SK-N-SH (cell line): ENCODE measurements around the gene B3GALT6.

Experiments
- ELF1 ChIP-seq: IDR thresholded peaks from 2 replicates; pipeline ENCODE4 v1.4.0; 2012
- MEF2A ChIP-seq: IDR thresholded peaks from 2 replicates; pipeline ENCODE4 v1.4.0; 2012; ENCODE audit warnings: low read depth, borderline replicate concordance
- POLR2AphosphoS5 ChIP-seq: IDR thresholded peaks from 2 replicates; pipeline ENCODE4 v1.6.1; 2012; ENCODE audit warnings: low read depth, low read length
- REST ChIP-seq: IDR thresholded peaks from 2 replicates; pipeline ENCODE4 v1.6.1; 2012; ENCODE audit warnings: mild to moderate bottlenecking, low read depth, low read length, moderate library complexity
- TAF1 ChIP-seq: IDR thresholded peaks from 2 replicates; pipeline ENCODE4 v1.6.1; 2012; ENCODE audit warnings: low read depth, mild to moderate bottlenecking, low read length, moderate library complexity, borderline replicate concordance
- TEAD4 ChIP-seq: IDR thresholded peaks from 2 replicates; pipeline ENCODE4 v1.4.0; 2012; ENCODE audit warnings: mild to moderate bottlenecking, borderline replicate concordance; ENCODE audit not compliant: insufficient read depth
- YY1 ChIP-seq: IDR thresholded peaks from 2 replicates; pipeline ENCODE4 v1.4.0; 2012; ENCODE audit warnings: low read depth, mild to moderate bottlenecking
- TF ChIP-seq, protein P1 (sequence below): fragments of 150-350 bp; IDR thresholded peaks from 2 replicates; pipeline ENCODE4 v1.6.1; 2017; ENCODE audit warnings: antibody characterized with exemption, low read length, low read depth, borderline replicate concordance
- TF ChIP-seq, protein P2 (sequence below): fragments of 200-600 bp; sonication (generic); IDR thresholded peaks from 2 replicates; pipeline ENCODE4 v1.6.1; 2017; ENCODE audit warnings: antibody characterized with exemption, mild to moderate bottlenecking, moderate library complexity
- TF ChIP-seq, protein P3 (sequence below): IDR thresholded peaks from 2 replicates; pipeline ENCODE4; 2012
- TF ChIP-seq, protein P4 (sequence below): IDR thresholded peaks from 2 replicates; pipeline ENCODE4 v1.4.0; 2012; ENCODE audit warnings: low read depth

- TF ChIP-seq YY1 (no peak), MEF2A (no peak), TAF1 (no peak), POLR2AphosphoS5 (no peak), TEAD4 (no peak), REST (no peak), ELF1 (no peak)
- TF ChIP-seq, protein P1, sequence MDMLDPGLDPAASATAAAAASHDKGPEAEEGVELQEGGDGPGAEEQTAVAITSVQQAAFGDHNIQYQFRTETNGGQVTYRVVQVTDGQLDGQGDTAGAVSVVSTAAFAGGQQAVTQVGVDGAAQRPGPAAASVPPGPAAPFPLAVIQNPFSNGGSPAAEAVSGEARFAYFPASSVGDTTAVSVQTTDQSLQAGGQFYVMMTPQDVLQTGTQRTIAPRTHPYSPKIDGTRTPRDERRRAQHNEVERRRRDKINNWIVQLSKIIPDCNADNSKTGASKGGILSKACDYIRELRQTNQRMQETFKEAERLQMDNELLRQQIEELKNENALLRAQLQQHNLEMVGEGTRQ = no peak
- TF ChIP-seq, protein P2, sequence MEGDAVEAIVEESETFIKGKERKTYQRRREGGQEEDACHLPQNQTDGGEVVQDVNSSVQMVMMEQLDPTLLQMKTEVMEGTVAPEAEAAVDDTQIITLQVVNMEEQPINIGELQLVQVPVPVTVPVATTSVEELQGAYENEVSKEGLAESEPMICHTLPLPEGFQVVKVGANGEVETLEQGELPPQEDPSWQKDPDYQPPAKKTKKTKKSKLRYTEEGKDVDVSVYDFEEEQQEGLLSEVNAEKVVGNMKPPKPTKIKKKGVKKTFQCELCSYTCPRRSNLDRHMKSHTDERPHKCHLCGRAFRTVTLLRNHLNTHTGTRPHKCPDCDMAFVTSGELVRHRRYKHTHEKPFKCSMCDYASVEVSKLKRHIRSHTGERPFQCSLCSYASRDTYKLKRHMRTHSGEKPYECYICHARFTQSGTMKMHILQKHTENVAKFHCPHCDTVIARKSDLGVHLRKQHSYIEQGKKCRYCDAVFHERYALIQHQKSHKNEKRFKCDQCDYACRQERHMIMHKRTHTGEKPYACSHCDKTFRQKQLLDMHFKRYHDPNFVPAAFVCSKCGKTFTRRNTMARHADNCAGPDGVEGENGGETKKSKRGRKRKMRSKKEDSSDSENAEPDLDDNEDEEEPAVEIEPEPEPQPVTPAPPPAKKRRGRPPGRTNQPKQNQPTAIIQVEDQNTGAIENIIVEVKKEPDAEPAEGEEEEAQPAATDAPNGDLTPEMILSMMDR = no peak
- TF ChIP-seq, protein P3, sequence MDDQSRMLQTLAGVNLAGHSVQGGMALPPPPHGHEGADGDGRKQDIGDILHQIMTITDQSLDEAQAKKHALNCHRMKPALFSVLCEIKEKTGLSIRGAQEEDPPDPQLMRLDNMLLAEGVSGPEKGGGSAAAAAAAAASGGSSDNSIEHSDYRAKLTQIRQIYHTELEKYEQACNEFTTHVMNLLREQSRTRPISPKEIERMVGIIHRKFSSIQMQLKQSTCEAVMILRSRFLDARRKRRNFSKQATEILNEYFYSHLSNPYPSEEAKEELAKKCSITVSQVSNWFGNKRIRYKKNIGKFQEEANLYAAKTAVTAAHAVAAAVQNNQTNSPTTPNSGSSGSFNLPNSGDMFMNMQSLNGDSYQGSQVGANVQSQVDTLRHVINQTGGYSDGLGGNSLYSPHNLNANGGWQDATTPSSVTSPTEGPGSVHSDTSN = no peak
- TF ChIP-seq, protein P4, sequence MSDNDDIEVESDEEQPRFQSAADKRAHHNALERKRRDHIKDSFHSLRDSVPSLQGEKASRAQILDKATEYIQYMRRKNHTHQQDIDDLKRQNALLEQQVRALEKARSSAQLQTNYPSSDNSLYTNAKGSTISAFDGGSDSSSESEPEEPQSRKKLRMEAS = no peak
Measured at GRCh38 chr1:1229770-1230169, 2.3 kb upstream of the B3GALT6 start.
